K562 (cell line): Measurements from ENCODE around the gene DDX20. TPM values are rescaled to one million over a fixed set of nuclear protein-coding genes. Genes with fewer than 3 reads are reported as not detected.

Source experiments
- ATF1 ChIP-seq, 2 experiments: fragments of 450-650 bp in 1 of 2; IDR thresholded peaks; 2 replicates each; pipeline ENCODE4 v1.6.1; 2016; ENCODE audit warnings: missing compliant biosample characterization in 1 of 2, missing genetic modification characterization in 1 of 2
- CCAR2 ChIP-seq: fragments of 200-400 bp; formaldehyde crosslinking; IDR thresholded peaks from 2 replicates; pipeline ENCODE4 v1.6.1; 2017; ENCODE audit warnings: mild to moderate bottlenecking, low read depth, low read length
- CHD7 ChIP-seq: fragments of 200-600 bp; sonication (generic); IDR thresholded peaks from one replicate; pipeline ENCODE4 v1.6.1; 2012; ENCODE audit warnings: mild to moderate bottlenecking, low read depth, low read length, inconsistent platforms
- DACH1 ChIP-seq: fragments of 450-650 bp; IDR thresholded peaks from 2 replicates; pipeline ENCODE4 v1.6.1; 2018; ENCODE audit not compliant: partially characterized antibody
- EGR1 ChIP-seq: fragments of 450-650 bp; conservative IDR thresholded peaks from 2 replicates; pipeline ENCODE4 v1.6.1; 2017; ENCODE audit warnings: mild to moderate bottlenecking
- ELF2 ChIP-seq: fragments of 250-450 bp; sonication (Bioruptor Pico); IDR thresholded peaks from 2 replicates; pipeline ENCODE4 v1.5.0; 2021; ENCODE audit warnings: mild to moderate bottlenecking
- ETV6 ChIP-seq, 3 experiments: fragments of 150-350 bp in 1 of 3; sonication (generic) in 1 of 3; formaldehyde crosslinking in 1 of 3; IDR thresholded peaks; 2 replicates each; pipeline versions ENCODE4 v1.6.1 to v1.8.0; 2014 to 2022; ENCODE audit warnings: borderline replicate concordance in 2 of 3, low read depth in 2 of 3, antibody characterized with exemption in 1 of 3, low read length in 1 of 3, mild to moderate bottlenecking in 1 of 3, missing genetic modification reagents in 1 of 3
- PTBP1 ChIP-seq: fragments of 200-400 bp; formaldehyde crosslinking; IDR thresholded peaks from 2 replicates; pipeline ENCODE4 v1.6.1; 2017; ENCODE audit warnings: low read depth, low read length
- RB1 ChIP-seq: fragments of 450-650 bp; IDR thresholded peaks from 2 replicates; pipeline ENCODE4 v1.6.1; 2017; ENCODE audit warnings: low read depth, mild to moderate bottlenecking
- SMARCB1 ChIP-seq: IDR thresholded peaks from 2 replicates; pipeline ENCODE4 v1.6.1; 2011; ENCODE audit warnings: improper control_type of control experiment, low read depth; ENCODE audit not compliant: insufficient read length
- TAL1 ChIP-seq: fragments of 450-650 bp; IDR thresholded peaks from 2 replicates; pipeline ENCODE4 v1.6.1; 2016; ENCODE audit warnings: mild to moderate bottlenecking
- ZNF764 ChIP-seq: fragments of 250-450 bp; sonication (Bioruptor Pico); IDR thresholded peaks from 2 replicates; pipeline ENCODE4 v1.4.0; 2020; ENCODE audit warnings: low read depth, mild to moderate bottlenecking, moderate library complexity
- ZNF778 ChIP-seq: fragments of 450-650 bp; formaldehyde crosslinking; IDR thresholded peaks from 2 replicates; pipeline ENCODE4 v1.4.0; 2020; ENCODE audit warnings: mild to moderate bottlenecking, moderate library complexity
- polyA plus RNA-seq, 8 experiments: library from polyadenylated mRNA; depleted of rRNA in 4 of 8; stranded (reverse) in 5 of 8; unstranded in 3 of 8; fragments of >200 nt; fragmentation: Nextera tagmentation in 2 of 8; fragmentation: Illumina TruSeq in 1 of 8; extraction: Ambion mirVana in 2 of 8; extraction: Trizol in 1 of 8; gene quantifications; 2 replicates each; pipeline versions ENCODE4 v1.2.1 to v1.2.3, GENCODE V29; 2011 to 2014; ENCODE audit warnings: inconsistent platforms in 1 of 8, missing spikeins in 1 of 8
- total RNA-seq, 7 experiments: library from RNA; depleted of rRNA in 6 of 7; stranded (reverse); fragments of >200 nt in 6 of 7; fragmentation: Illumina TruSeq in 2 of 7; extraction: Trizol in 2 of 7; gene quantifications; 2 replicates each; pipeline versions ENCODE4 v1.2.1 to v1.2.3, GENCODE V29; 2011 to 2021; ENCODE audit warnings: low replicate concordance in 1 of 7
- TF ChIP-seq, protein P1 (sequence below): sonication (generic); formaldehyde crosslinking; IDR thresholded peaks from 2 replicates; pipeline ENCODE4 v1.8.0; 2022; ENCODE audit warnings: mild to moderate bottlenecking, missing genetic modification reagents

The DDX20 gene
- total and polyA plus RNA-seq, 9 of the 15 experiments (the other 6 are each of a cell fraction or from before 2014, with no cell fraction given): 8.3 to 33.4 (median 24.5) TPM

GRCh38 chr1:111754984-111755330 is 744 bp upstream of the DDX20 start (continued):
- TF ChIP-seq, protein P1, sequence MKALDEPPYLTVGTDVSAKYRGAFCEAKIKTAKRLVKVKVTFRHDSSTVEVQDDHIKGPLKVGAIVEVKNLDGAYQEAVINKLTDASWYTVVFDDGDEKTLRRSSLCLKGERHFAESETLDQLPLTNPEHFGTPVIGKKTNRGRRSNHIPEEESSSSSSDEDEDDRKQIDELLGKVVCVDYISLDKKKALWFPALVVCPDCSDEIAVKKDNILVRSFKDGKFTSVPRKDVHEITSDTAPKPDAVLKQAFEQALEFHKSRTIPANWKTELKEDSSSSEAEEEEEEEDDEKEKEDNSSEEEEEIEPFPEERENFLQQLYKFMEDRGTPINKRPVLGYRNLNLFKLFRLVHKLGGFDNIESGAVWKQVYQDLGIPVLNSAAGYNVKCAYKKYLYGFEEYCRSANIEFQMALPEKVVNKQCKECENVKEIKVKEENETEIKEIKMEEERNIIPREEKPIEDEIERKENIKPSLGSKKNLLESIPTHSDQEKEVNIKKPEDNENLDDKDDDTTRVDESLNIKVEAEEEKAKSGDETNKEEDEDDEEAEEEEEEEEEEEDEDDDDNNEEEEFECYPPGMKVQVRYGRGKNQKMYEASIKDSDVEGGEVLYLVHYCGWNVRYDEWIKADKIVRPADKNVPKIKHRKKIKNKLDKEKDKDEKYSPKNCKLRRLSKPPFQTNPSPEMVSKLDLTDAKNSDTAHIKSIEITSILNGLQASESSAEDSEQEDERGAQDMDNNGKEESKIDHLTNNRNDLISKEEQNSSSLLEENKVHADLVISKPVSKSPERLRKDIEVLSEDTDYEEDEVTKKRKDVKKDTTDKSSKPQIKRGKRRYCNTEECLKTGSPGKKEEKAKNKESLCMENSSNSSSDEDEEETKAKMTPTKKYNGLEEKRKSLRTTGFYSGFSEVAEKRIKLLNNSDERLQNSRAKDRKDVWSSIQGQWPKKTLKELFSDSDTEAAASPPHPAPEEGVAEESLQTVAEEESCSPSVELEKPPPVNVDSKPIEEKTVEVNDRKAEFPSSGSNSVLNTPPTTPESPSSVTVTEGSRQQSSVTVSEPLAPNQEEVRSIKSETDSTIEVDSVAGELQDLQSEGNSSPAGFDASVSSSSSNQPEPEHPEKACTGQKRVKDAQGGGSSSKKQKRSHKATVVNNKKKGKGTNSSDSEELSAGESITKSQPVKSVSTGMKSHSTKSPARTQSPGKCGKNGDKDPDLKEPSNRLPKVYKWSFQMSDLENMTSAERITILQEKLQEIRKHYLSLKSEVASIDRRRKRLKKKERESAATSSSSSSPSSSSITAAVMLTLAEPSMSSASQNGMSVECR (CRISPR knock-in tag): no peak
- TF ChIP-seq CHD7: no peak
- no peak for TF ChIP-seq DACH1
- no peak for TF ChIP-seq ZNF764 (CRISPR knock-in tag)
- TF ChIP-seq EGR1: peak; percentile 100
- no peak for TF ChIP-seq PTBP1
- no peak for TF ChIP-seq ZNF778
- TF ChIP-seq ELF2 (CRISPR knock-in tag): no peak
- no peak for TF ChIP-seq SMARCB1
- no peak for TF ChIP-seq CCAR2
- TF ChIP-seq TAL1: peak; percentile 4; the same call in 1 of the 2 replicates
- no peak for TF ChIP-seq RB1
- no peak for TF ChIP-seq ETV6 (IDR thresholded peaks at IDR 0.05; ENCODE audit: borderline replicate concordance in 1 of 2, low read depth in 2 of 2, low read length in 1 of 2)
- no peak for TF ChIP-seq ETV6 (CRISPR knock-in tag; IDR thresholded peaks at IDR 0.05; ENCODE audit: borderline replicate concordance)
- no peak for TF ChIP-seq ATF1 (CRISPR knock-in tag; IDR thresholded peaks at IDR 0.05)
- no peak for TF ChIP-seq ATF1 (tag; IDR thresholded peaks at IDR 0.05)
